ENCODE data around the gene MFSD2B. TPM values are rescaled to one million over a fixed set of nuclear protein-coding genes. Genes with fewer than 3 reads are reported as not detected.
"Not testable (repeated sequence)": the region's sequence is repeated elsewhere in the genome, so short reads cannot be mapped to it uniquely, and the experiment has no call there.

The MFSD2B gene
- total RNA-seq, 4 donors from 2014 or later: 1.6 TPM; not detected in 3

DNA sequence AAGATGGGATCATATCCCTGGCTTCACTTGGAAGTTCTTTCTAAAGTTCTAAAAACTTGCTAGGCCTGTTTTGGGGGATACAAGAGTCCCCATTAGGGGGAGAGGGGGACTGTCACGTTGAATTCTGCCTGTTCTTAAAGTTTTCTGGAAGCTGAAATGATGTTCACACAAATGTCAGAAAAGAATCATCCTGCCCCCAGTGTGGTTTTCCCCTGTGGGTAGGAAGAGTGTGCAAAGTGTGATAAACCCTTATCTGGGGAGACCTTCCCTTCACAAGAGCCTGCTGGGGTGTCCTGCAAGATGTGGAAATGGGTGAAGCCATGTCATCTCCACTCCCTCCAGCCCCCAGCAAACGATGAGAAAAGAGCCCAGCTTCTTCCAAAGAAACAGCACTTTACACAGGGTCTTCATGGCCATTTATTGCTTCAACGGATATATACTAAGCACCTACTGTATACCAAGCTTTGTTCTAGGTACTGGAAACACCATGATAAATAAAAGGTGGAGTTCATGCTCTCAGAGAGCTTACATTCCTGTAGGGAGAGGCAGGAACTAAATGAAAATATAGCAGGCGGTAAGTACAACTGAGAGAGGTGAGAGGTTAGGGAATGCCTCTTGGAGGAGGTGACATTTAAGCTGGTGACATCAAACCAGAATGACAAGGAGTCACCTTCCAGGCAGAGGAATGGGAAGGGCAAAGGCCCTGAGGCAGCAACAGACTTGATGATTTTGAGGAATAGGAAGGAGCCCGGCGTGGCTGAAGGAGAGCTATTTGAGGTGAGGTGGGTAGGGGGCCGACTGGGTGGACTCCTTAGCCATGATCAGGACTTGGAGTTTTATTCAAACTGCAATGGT lies 1.6 kb downstream of the MFSD2B start:
- Histone ChIP-seq H3K4me1 (peaks cover 11% of the 10 kb centered on the region), H3K27ac (no peak overlapping the region), H3K36me3 (no peaks in the 10 kb centered on the region), H3K9me3 (no peaks in the 10 kb centered on the region), H3K4me3 (no peak overlapping the region), H3K27me3 (peaks cover 20% of the 10 kb centered on the region)
- DNase-seq (ENCODE audit: low spot score in 2 of 2): no peak
- TF ChIP-seq, protein P1, sequence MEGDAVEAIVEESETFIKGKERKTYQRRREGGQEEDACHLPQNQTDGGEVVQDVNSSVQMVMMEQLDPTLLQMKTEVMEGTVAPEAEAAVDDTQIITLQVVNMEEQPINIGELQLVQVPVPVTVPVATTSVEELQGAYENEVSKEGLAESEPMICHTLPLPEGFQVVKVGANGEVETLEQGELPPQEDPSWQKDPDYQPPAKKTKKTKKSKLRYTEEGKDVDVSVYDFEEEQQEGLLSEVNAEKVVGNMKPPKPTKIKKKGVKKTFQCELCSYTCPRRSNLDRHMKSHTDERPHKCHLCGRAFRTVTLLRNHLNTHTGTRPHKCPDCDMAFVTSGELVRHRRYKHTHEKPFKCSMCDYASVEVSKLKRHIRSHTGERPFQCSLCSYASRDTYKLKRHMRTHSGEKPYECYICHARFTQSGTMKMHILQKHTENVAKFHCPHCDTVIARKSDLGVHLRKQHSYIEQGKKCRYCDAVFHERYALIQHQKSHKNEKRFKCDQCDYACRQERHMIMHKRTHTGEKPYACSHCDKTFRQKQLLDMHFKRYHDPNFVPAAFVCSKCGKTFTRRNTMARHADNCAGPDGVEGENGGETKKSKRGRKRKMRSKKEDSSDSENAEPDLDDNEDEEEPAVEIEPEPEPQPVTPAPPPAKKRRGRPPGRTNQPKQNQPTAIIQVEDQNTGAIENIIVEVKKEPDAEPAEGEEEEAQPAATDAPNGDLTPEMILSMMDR (IDR thresholded peaks at IDR 0.05): no peak
- no peak for TF ChIP-seq EP300 (IDR thresholded peaks at IDR 0.05)
- no peak for TF ChIP-seq POLR2A (IDR thresholded peaks at IDR 0.05)
- TF ChIP-seq POLR2AphosphoS5 (IDR thresholded peaks at IDR 0.05): no peak
- WGBS: 77% methylated on average over 7 of the region's 7 CpGs

DNA sequence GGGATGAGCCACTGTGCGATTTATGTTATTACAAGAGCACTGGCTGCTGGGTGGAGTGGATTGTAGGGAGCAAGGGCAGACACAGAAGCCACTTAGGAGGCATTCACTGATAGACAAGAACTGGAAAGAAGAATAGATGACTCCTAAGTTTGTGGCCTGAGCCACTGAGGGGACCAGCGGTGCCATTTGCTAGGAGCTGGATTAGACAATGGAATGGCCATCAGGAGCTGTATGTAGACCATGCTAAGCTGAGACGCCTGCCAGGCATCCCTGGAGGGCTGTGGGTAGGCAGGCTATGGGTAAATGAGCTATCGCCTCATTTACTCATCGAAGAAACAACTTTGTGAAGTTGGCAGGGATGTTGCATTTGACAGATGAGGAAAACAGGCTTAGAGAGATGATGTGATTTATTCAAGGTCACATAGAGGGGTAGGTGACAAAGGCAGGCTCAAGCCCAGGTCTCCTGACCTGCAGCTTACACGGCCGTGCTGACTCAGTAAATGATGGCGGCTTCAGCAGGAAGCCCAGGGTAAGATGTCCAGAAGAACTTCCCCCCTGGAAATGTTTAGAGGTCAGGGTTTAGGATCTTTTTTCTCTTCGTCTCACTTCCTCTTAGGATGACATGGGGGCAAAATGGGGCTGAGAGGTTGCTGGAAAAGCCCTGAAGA lies 2.8 kb downstream of the MFSD2B start:
- no peak for TF ChIP-seq EP300 (IDR thresholded peaks at IDR 0.05)
- TF ChIP-seq, protein P1 (IDR thresholded peaks at IDR 0.05): no peak
- no peak for TF ChIP-seq POLR2AphosphoS5 (IDR thresholded peaks at IDR 0.05)
- TF ChIP-seq POLR2A (IDR thresholded peaks at IDR 0.05): no peak
- DNase-seq (ENCODE audit: low spot score in 2 of 2): no peak
- no peaks in the 10 kb centered on the region for H3K9me3 ChIP-seq
- H3K4me1 ChIP-seq: peaks cover 11% of the 10 kb centered on the region
- no peak overlapping the region for H3K27ac ChIP-seq
- 77% methylated on average over 9 of the region's 9 CpGs for WGBS
- no peak overlapping the region for H3K4me3 ChIP-seq
- no peaks in the 10 kb centered on the region for H3K36me3 ChIP-seq
- peaks cover 20% of the 10 kb centered on the region for H3K27me3 ChIP-seq

GRCh38 chr2:24014902-24015301 lies 5.0 kb downstream of the MFSD2B start:
- not testable (repeated sequence) for H3K27ac ChIP-seq; H3K4me3 ChIP-seq; DNase-seq (ENCODE audit: low spot score in 2 of 2); H3K4me1 ChIP-seq; H3K9me3 ChIP-seq; H3K36me3 ChIP-seq
- WGBS: 94% methylated on average over 6 of the region's 6 CpGs
- H3K27me3 ChIP-seq: peaks cover 10% of the 10 kb centered on the region

DNA sequence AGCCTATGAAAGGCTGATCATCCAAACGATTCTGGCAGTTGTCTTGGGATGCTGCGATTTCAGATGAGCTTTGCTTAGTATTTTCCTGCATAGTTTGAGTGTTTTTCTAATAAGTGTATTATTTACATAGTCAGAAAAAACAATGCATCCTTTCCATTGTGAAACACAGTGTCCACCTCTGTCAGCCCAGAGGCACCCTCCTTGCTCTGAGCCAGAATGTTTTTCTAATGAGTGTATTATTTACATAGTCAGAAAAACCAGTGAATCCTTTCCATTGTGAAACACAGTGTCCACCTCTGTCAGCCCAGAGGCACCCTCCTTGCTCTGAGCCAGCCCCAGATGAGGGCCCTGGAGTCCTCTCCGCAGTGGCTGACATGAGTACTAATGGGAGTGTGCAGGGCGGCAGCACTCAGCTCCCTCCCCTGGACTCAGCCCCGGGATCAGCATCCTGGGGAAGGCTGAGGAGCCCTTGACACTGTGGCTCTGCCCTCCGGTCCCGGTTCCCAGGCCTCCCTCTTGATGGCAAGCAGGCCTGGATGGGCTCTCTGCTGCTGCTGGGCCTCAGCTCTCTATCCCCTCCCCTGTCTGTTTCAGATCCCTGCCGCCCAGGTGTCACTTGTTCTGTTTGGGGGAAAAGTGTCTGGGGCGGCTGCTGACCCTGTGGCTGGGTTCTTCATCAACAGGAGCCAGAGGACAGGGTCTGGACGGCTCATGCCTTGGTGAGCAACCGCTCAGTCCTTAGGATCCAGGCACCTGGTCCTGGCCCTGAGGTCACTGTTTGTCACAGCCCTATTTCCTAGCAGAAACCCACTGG lies 5.9 kb downstream of the MFSD2B start:
- 78% methylated on average over 11 of the region's 11 CpGs for WGBS
- Histone ChIP-seq H3K4me1 (no peaks in the 10 kb centered on the region), H3K27me3 (peaks cover 1% of the 10 kb centered on the region), H3K9me3 (no peaks in the 10 kb centered on the region), H3K4me3 (no peak overlapping the region), H3K36me3 (no peaks in the 10 kb centered on the region), H3K27ac (no peak overlapping the region)
- TF ChIP-seq POLR2AphosphoS5 (IDR thresholded peaks at IDR 0.05): no peak
- TF ChIP-seq POLR2A (IDR thresholded peaks at IDR 0.05): no peak
- no peak for TF ChIP-seq EP300 (IDR thresholded peaks at IDR 0.05)
- TF ChIP-seq, protein P1 (IDR thresholded peaks at IDR 0.05): no peak
- no peak for DNase-seq (ENCODE audit: low spot score in 2 of 2)

GRCh38 chr2:24016376-24016761 lies 6.5 kb downstream of the MFSD2B start:
- no peak for TF ChIP-seq POLR2AphosphoS5 (IDR thresholded peaks at IDR 0.05)
- Histone ChIP-seq H3K4me3 (no peak overlapping the region), H3K4me1 (no peaks in the 10 kb centered on the region), H3K36me3 (no peaks in the 10 kb centered on the region), H3K9me3 (no peaks in the 10 kb centered on the region), H3K27me3 (no peaks in the 10 kb centered on the region), H3K27ac (no peak overlapping the region)
- DNase-seq (ENCODE audit: low spot score in 2 of 2): no peak
- 88% methylated on average over 8 of the region's 9 CpGs for WGBS

All from suprapubic skin (tissue), 4 donors.